Stimulated activated CD8-positive, alpha-beta memory T cell treated with anti-CD3 and anti-CD28 coated beads, Interleukin-15, amount 100 ng/mL, for 4 hours (primary cell): ENCODE data around the gene MLLT3.

ENCODE experiments used
- DNase-seq, 2 donors: peaks; one replicate each; pipeline ENCODE4 v3.0.0-alpha.2; 2020; ENCODE audit warnings: low read depth in 2 of 2

The MLLT3 gene

GRCh38 chr9:20477940-20478620 lies 144.2 kb downstream of the MLLT3 start:
- DNase-seq, result no peak

- DNase-seq, result no peak
Observed at GRCh38 chr9:20476912-20477521, 145.3 kb downstream of the MLLT3 start.

GRCh38 chr9:20474496-20474895 lies 147.8 kb downstream of the MLLT3 start:
- DNase-seq, result no peak

- DNase-seq, result no peak
Observed at GRCh38 chr9:20473515-20474013, 148.7 kb downstream of the MLLT3 start.

GRCh38 chr9:20472342-20473045 lies 149.8 kb downstream of the MLLT3 start:
- DNase-seq, result no peak

- no peak for DNase-seq
Observed at GRCh38 chr9:20466328-20467008, 155.8 kb downstream of the MLLT3 start.

GRCh38 chr9:20464242-20464641 lies 158.1 kb downstream of the MLLT3 start:
- no peak for DNase-seq

GRCh38 chr9:20463823-20464222 lies 158.5 kb downstream of the MLLT3 start:
- no peak for DNase-seq

- no peak for DNase-seq
Observed at GRCh38 chr9:20462410-20462809, 159.9 kb downstream of the MLLT3 start.

GRCh38 chr9:20447291-20447690 lies 175.0 kb downstream of the MLLT3 start:
- no peak for DNase-seq

GRCh38 chr9:20446248-20446647 lies 176.1 kb downstream of the MLLT3 start:
- no peak for DNase-seq

- no peak for DNase-seq
Observed at GRCh38 chr9:20442461-20443319, 179.6 kb downstream of the MLLT3 start.

GRCh38 chr9:20441711-20442423 lies 180.4 kb downstream of the MLLT3 start:
- no peak for DNase-seq

GRCh38 chr9:20441166-20441565 lies 181.1 kb downstream of the MLLT3 start:
- no peak for DNase-seq

GRCh38 chr9:20437476-20437875 lies 184.8 kb downstream of the MLLT3 start:
- DNase-seq, result no peak

GRCh38 chr9:20436476-20437195 lies 185.7 kb downstream of the MLLT3 start:
- no peak for DNase-seq

GRCh38 chr9:20428976-20429375 lies 193.3 kb downstream of the MLLT3 start:
- no peak for DNase-seq

- no peak for DNase-seq
Observed at GRCh38 chr9:20427359-20427758, 194.9 kb downstream of the MLLT3 start.

- no peak for DNase-seq
Observed at GRCh38 chr9:20426019-20426418, 196.3 kb downstream of the MLLT3 start.

GRCh38 chr9:20419533-20419932 lies 202.8 kb downstream of the MLLT3 start:
- DNase-seq, result no peak
